ENCODE measurements around the gene AFF3. TPM values are rescaled to one million over a fixed set of nuclear protein-coding genes. Genes with fewer than 3 reads are reported as not detected.

AFF3 gene
- total RNA-seq, 1 donor from 2014 or later: 7.3 TPM

- no peaks in the 10 kb centered on the region for H3K4me1 Mint-ChIP-seq (ENCODE audit: low read depth)
- H3K27ac Mint-ChIP-seq: no peak overlapping the region
- H3K4me3 Mint-ChIP-seq (ENCODE audit: low read depth): no peak overlapping the region
- H3K36me3 Mint-ChIP-seq (ENCODE audit: insufficient read depth): no peaks in the 10 kb centered on the region
- no peak for DNase-seq (ENCODE audit: low spot score, unreplicated experiment)
- no peaks in the 10 kb centered on the region for H3K9me3 Mint-ChIP-seq (ENCODE audit: low read depth)
- peaks cover 2% of the 10 kb centered on the region for H3K27me3 Mint-ChIP-seq
- TF ChIP-seq CTCF (IDR thresholded peaks at IDR 0.05; ENCODE audit: unreplicated experiment): no peak
Measured at GRCh38 chr2:99706735-99707134, 435.7 kb downstream of the AFF3 start.

- no peak for DNase-seq (ENCODE audit: low spot score, unreplicated experiment)
- no peaks in the 10 kb centered on the region for H3K9me3 Mint-ChIP-seq (ENCODE audit: low read depth)
- no peak for TF ChIP-seq CTCF (IDR thresholded peaks at IDR 0.05; ENCODE audit: unreplicated experiment)
- no peak overlapping the region for H3K27ac Mint-ChIP-seq
- H3K27me3 Mint-ChIP-seq: peaks cover 6% of the 10 kb centered on the region
- no peaks in the 10 kb centered on the region for H3K36me3 Mint-ChIP-seq (ENCODE audit: insufficient read depth)
- no peaks in the 10 kb centered on the region for H3K4me1 Mint-ChIP-seq (ENCODE audit: low read depth)
- no peak overlapping the region for H3K4me3 Mint-ChIP-seq (ENCODE audit: low read depth)
Measured at GRCh38 chr2:99701503-99701902, 440.9 kb downstream of the AFF3 start.

GRCh38 chr2:99700482-99701398, 441.6 kb downstream of the AFF3 start:
- H3K9me3 Mint-ChIP-seq (ENCODE audit: low read depth): no peaks in the 10 kb centered on the region
- H3K36me3 Mint-ChIP-seq (ENCODE audit: insufficient read depth): no peaks in the 10 kb centered on the region
- H3K4me1 Mint-ChIP-seq (ENCODE audit: low read depth): peaks cover 3% of the 10 kb centered on the region
- no peak for DNase-seq (ENCODE audit: low spot score, unreplicated experiment)
- H3K27ac Mint-ChIP-seq: no peak overlapping the region
- H3K4me3 Mint-ChIP-seq (ENCODE audit: low read depth): no peak overlapping the region
- H3K27me3 Mint-ChIP-seq: peaks cover 6% of the 10 kb centered on the region
- TF ChIP-seq CTCF (IDR thresholded peaks at IDR 0.05; ENCODE audit: unreplicated experiment): no peak

- Mint-ChIP-seq H3K4me1 (ENCODE audit: low read depth) (peaks cover 3% of the 10 kb centered on the region), H3K27me3 (peaks cover 6% of the 10 kb centered on the region), H3K27ac (no peak overlapping the region), H3K4me3 (ENCODE audit: low read depth) (no peak overlapping the region), H3K9me3 (ENCODE audit: low read depth) (no peaks in the 10 kb centered on the region), H3K36me3 (ENCODE audit: insufficient read depth) (no peaks in the 10 kb centered on the region)
- no peak for TF ChIP-seq CTCF (IDR thresholded peaks at IDR 0.05; ENCODE audit: unreplicated experiment)
- no peak for DNase-seq (ENCODE audit: low spot score, unreplicated experiment)
Measured at GRCh38 chr2:99698896-99699295, 443.5 kb downstream of the AFF3 start.

- no peak overlapping the region for H3K4me3 Mint-ChIP-seq (ENCODE audit: low read depth)
- peaks cover 6% of the 10 kb centered on the region for H3K27me3 Mint-ChIP-seq
- H3K27ac Mint-ChIP-seq: no peak overlapping the region
- peaks cover 3% of the 10 kb centered on the region for H3K4me1 Mint-ChIP-seq (ENCODE audit: low read depth)
- TF ChIP-seq CTCF (IDR thresholded peaks at IDR 0.05; ENCODE audit: unreplicated experiment): no peak
- DNase-seq (ENCODE audit: low spot score, unreplicated experiment): no peak
- no peaks in the 10 kb centered on the region for H3K9me3 Mint-ChIP-seq (ENCODE audit: low read depth)
- no peaks in the 10 kb centered on the region for H3K36me3 Mint-ChIP-seq (ENCODE audit: insufficient read depth)
Measured at GRCh38 chr2:99697811-99698568, 444.4 kb downstream of the AFF3 start.

Measured in progenitor cell of endocrine pancreas (in vitro differentiated cells).